ENCODE results near the gene MRPS22.

The MRPS22 gene

GRCh38 chr3:139343895-139344856, at the start of gene MRPS22:
Gene MRPS22, plus strand, starts transcription at chr3:139344020. Its CDS starts 7 bp downstream, at chr3:139344027.
- peak; percentile 93 for DNase-seq

DNA sequence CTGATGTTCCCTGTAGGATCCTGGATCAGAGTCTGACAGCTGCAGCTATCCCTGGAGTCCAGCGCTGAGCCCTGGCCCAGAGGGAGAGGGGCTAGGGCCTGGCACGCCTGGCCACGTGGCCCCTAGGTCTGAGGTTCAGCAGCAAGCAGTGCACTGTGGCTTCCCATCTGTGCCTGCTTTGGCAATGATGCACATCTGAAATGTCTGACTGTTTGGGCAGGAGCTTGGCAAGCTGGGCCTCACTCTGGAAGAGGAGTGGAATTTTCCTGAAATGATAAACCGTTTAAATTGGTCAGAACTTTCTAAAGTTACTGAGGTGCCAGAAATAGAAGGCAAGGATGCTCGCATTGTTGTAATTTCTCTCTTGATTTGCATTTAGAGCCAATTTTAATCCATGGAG, 48.8 kb upstream of the MRPS22 start:
- no peak for DNase-seq

- no peak for DNase-seq
Observed at GRCh38 chr3:139296141-139296718, 47.6 kb upstream of the MRPS22 start.

- DNase-seq = no peak
Observed at GRCh38 chr3:139297588-139298311, 46.1 kb upstream of the MRPS22 start.

- no peak for DNase-seq
Observed at GRCh38 chr3:139299261-139300132, 44.3 kb upstream of the MRPS22 start.

GRCh38 chr3:139300416-139300815, 43.4 kb upstream of the MRPS22 start:
- DNase-seq = no peak

- DNase-seq = no peak
Observed at GRCh38 chr3:139301183-139301582, 42.6 kb upstream of the MRPS22 start.

GRCh38 chr3:139301654-139302053, 42.2 kb upstream of the MRPS22 start:
- no peak for DNase-seq

- DNase-seq = no peak
Observed at GRCh38 chr3:139302084-139302800, 41.6 kb upstream of the MRPS22 start.

GRCh38 chr3:139302801-139303113, 41.1 kb upstream of the MRPS22 start:
- no peak for DNase-seq

GRCh38 chr3:139303216-139303615, 40.6 kb upstream of the MRPS22 start:
- no peak for DNase-seq

GRCh38 chr3:139304383-139304782, 39.4 kb upstream of the MRPS22 start:
- no peak for DNase-seq

- no peak for DNase-seq
Observed at GRCh38 chr3:139306078-139306477, 37.7 kb upstream of the MRPS22 start.

- DNase-seq = no peak
Observed at GRCh38 chr3:139307072-139307491, 36.7 kb upstream of the MRPS22 start.

DNA sequence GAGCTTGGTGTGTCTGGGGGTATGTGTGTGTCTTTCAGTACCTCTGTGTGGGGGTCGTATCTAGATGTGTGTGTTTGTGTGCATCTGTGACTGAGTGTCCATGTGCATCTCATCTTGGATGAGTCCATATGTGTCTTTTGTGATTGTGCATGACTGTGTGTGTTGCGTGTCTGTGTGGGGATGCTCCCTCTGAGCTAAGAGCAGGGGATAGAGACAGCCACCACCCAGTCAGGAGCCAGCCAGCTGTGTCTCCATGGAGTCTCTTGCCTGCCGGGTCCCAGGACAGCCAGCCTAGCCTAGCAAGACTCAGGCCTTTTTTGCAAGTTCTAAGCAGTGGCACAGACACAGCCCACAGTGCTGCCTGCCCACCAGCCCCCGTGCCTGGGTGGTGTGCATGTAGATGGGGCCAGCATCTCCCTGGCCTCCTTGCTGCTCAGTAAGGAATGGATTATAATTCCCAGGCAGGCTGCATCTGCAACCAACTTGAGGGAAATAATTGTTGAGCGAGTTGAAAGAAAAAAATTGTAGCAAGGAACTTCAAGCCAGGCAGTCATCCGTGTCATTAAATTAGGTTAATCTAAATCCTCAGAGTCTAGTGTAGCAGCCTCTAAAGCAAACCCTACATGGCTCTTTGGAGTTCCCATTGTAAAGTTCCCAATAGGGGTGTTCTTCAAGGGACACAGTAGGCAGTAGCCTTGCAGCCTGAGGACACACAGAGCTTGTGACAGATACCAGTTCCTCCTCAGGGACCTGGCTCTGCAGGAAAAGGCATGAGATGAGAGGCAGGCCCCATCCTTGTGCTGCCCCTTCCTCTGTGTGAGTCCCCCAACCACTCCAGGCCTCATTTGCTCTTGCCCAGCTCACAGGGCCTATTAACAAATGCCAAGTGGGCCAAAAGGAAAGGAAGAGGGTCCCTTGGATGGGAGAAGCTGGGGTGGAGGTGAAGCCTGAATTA, 35.9 kb upstream of the MRPS22 start:
- DNase-seq = no peak

DNA sequence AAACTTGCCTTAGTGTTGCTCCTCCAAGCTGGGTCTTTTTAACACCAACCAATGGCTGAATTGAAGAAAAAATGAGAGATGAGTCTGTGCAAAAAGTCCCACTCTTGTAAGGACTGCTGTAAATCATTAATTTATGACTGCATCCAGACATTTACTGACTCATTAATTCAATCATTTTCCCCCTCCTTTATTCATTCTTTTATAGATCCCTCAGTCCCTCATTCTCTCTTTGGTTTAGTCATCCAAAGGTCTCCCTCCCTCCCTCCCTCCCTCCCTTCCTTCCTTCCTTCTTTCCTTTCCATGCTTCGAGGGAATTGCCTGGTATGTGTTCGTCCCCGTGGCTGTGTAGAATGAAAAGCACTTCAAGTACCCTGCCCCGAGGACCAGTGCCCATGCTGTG, 35.3 kb upstream of the MRPS22 start:
- no peak for DNase-seq

DNA sequence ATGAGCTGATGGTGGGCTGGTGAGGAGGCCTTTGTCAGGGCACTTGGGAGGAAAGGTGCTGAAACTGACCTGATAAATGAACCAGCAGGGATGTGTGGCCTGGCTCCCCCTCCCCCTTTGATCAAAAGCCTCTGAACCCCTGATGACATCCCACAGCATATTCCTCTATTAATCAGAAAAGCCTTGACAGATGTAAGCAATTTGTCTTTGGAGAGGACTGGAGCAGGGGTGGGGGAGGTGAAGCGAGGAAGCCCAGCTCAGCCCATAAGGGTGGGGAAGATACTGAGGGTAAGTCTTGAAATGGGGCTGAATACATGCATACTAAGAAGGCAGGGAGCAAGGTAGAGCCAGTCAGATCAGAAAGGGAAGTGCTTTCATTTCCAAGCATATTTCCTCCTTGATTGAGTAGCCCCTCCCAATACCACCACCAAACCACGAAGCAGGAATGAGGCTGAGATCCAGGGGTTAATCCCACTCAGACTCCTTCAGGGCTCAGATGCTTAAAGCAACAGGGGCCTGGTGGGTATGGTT, 34.7 kb upstream of the MRPS22 start:
- no peak for DNase-seq

- no peak for DNase-seq
Observed at GRCh38 chr3:139309880-139310279, 33.9 kb upstream of the MRPS22 start.

GRCh38 chr3:139310474-139310933, 33.3 kb upstream of the MRPS22 start:
- DNase-seq = no peak

GRCh38 chr3:139311557-139311956, 32.3 kb upstream of the MRPS22 start:
- DNase-seq = no peak

Data from NCI-H2171 treated with DMSO at 0.1 percent for 48 hours (cell line).